HG02588 (cell line): ENCODE data around the gene CLN6.

Experiments
- ATAC-seq: cut with Tn5 transposase; IDR thresholded peaks from one replicate; pipeline ENCODE4 v1.9.1; 2021; ENCODE audit warnings: mild to moderate bottlenecking, moderate library complexity; ENCODE audit not compliant: unreplicated experiment

CLN6 gene

GRCh38 chr15:68229386-68230156, at the start of gene CLN6:
TSS of gene CLN6 (minus strand) at chr15:68229728. CDS start at chr15:68229584, 144 bp downstream.
- ATAC-seq = peak; percentile 73

GRCh38 chr15:68278595-68279405, 49.3 kb upstream of the CLN6 start:
- peak; percentile 10 for ATAC-seq

- ATAC-seq = no peak
These were observed 48.7 kb upstream of the CLN6 start for GRCh38 chr15:68278345-68278594.

GRCh38 chr15:68277603-68278344, 48.2 kb upstream of the CLN6 start, which contains the start of gene FEM1B:
TSS of gene FEM1B (plus strand) at chr15:68277745. CDS start at chr15:68278418, 673 bp downstream.
- ATAC-seq = peak; percentile 76

- ATAC-seq = peak; percentile 7
These were observed 47.6 kb upstream of the CLN6 start for GRCh38 chr15:68277131-68277602.

- ATAC-seq = no peak
These were observed 47.1 kb upstream of the CLN6 start for GRCh38 chr15:68276668-68277067.

- no peak for ATAC-seq
These were observed 45.7 kb upstream of the CLN6 start for GRCh38 chr15:68275165-68275746.

GRCh38 chr15:68274201-68274848, 44.8 kb upstream of the CLN6 start:
- ATAC-seq = no peak

GRCh38 chr15:68272721-68273271, 43.3 kb upstream of the CLN6 start:
- ATAC-seq = no peak

GRCh38 chr15:68271854-68272471, 42.4 kb upstream of the CLN6 start:
- no peak for ATAC-seq

- no peak for ATAC-seq
These were observed 38.9 kb upstream of the CLN6 start for GRCh38 chr15:68268405-68268804.

- ATAC-seq = no peak
These were observed 36.1 kb upstream of the CLN6 start for GRCh38 chr15:68265674-68266073.

- ATAC-seq = no peak
These were observed 35.6 kb upstream of the CLN6 start for GRCh38 chr15:68265081-68265480.

GRCh38 chr15:68264282-68264681, 34.8 kb upstream of the CLN6 start:
- ATAC-seq = no peak

- no peak for ATAC-seq
These were observed 33.2 kb upstream of the CLN6 start for GRCh38 chr15:68262514-68263356.

GRCh38 chr15:68261980-68262379, 32.5 kb upstream of the CLN6 start:
- ATAC-seq = no peak

GRCh38 chr15:68261241-68261640, 31.7 kb upstream of the CLN6 start:
- no peak for ATAC-seq

GRCh38 chr15:68259883-68260282, 30.4 kb upstream of the CLN6 start:
- ATAC-seq = no peak

GRCh38 chr15:68258692-68259091, 29.2 kb upstream of the CLN6 start:
- ATAC-seq = no peak
